Keratinocyte (primary cell): ENCODE data around the gene LARGE1. TPM values are rescaled to one million over a fixed set of nuclear protein-coding genes. Genes with fewer than 3 reads are reported as not detected.

Source experiments
- DNase-seq: peaks from one replicate; pipeline ENCODE4 v3.0.0-alpha.2; 2011; ENCODE audit warnings: low read depth, missing footprints, low spot score
- FAIRE-seq: peaks from 2 replicates; lab custom pipeline; 2011; peaks lifted over from hg19 to GRCh38; lab: Jason Lieb, UNC
- H2AFZ ChIP-seq: 2 replicates; pipeline ENCODE4 v1.6.0; 2012; ENCODE audit warnings: low read length, control low read depth, inconsistent platforms; ENCODE audit not compliant: control insufficient read depth
- H3K27ac ChIP-seq: 2 replicates; pipeline ENCODE4 v1.5.1; 2011; ENCODE audit warnings: low read length; ENCODE audit not compliant: control insufficient read depth, insufficient read depth
- H3K27me3 ChIP-seq: 3 replicates; pipeline ENCODE4 v1.6.0; 2011; ENCODE audit warnings: low read length; ENCODE audit not compliant: control insufficient read depth, insufficient read depth; ENCODE audit errors: extremely low read depth
- H3K36me3 ChIP-seq, 2 experiments: 2 replicates in 1 of 2; 3 replicates in 1 of 2; pipeline ENCODE4 v1.5.1; 2011; ENCODE audit warnings: low read length in 2 of 2, mild to moderate bottlenecking in 1 of 2; ENCODE audit not compliant: control insufficient read depth in 2 of 2, insufficient read depth in 2 of 2; ENCODE audit errors: extremely low read depth in 1 of 2
- H3K4me1 ChIP-seq: 3 replicates; pipeline ENCODE4 v1.5.1; 2011; ENCODE audit warnings: low read length; ENCODE audit not compliant: control insufficient read depth, insufficient read depth; ENCODE audit errors: extremely low read depth
- H3K4me2 ChIP-seq: 3 replicates; pipeline ENCODE4 v1.6.0; 2011; ENCODE audit warnings: low read depth, low read length; ENCODE audit not compliant: control insufficient read depth, insufficient read depth; ENCODE audit errors: extremely low read depth
- H3K4me3 ChIP-seq, 3 experiments: fragments of 200-600 bp in 1 of 3; sonication (generic) in 1 of 3; 2 replicates in 2 of 3; 3 replicates in 1 of 3; pipeline ENCODE4 v1.5.1; 2011 to 2016; ENCODE audit warnings: low read length in 3 of 3, mild to moderate bottlenecking in 3 of 3, control low read depth in 2 of 3, inconsistent platforms in 1 of 3, low read depth in 1 of 3, mixed read lengths in 1 of 3, mixed run types in 1 of 3, moderate library complexity in 1 of 3; ENCODE audit not compliant: control insufficient read depth in 2 of 3, insufficient read depth in 2 of 3; ENCODE audit errors: extremely low read depth in 1 of 3
- H3K79me2 ChIP-seq: 2 replicates; pipeline ENCODE4 v1.6.0; 2012; ENCODE audit warnings: low read length; ENCODE audit not compliant: control insufficient read depth, insufficient read depth
- H3K9ac ChIP-seq: 3 replicates; pipeline ENCODE4 v1.6.0; 2011; ENCODE audit warnings: low read length; ENCODE audit not compliant: control insufficient read depth, insufficient read depth; ENCODE audit errors: extremely low read depth
- H3K9me1 ChIP-seq: 3 replicates; pipeline ENCODE4 v1.6.0; 2011; ENCODE audit warnings: low read length; ENCODE audit not compliant: control insufficient read depth, insufficient read depth; ENCODE audit errors: extremely low read depth
- H3K9me3 ChIP-seq: 2 replicates; pipeline ENCODE4 v1.5.1; 2012; ENCODE audit warnings: low read depth, low read length; ENCODE audit not compliant: control insufficient read depth
- H4K20me1 ChIP-seq: 3 replicates; pipeline ENCODE4 v1.6.0; 2011; ENCODE audit warnings: low read length; ENCODE audit not compliant: control insufficient read depth, insufficient read depth; ENCODE audit errors: extremely low read depth
- CTCF ChIP-seq, 3 experiments: IDR thresholded peaks in 1 of 3; conservative IDR thresholded peaks in 1 of 3; optimal IDR thresholded peaks in 1 of 3; 2 replicates in 2 of 3; 3 replicates in 1 of 3; pipeline versions ENCODE3 to v1.5.1; 2011; ENCODE audit warnings: low read length in 3 of 3, mild to moderate bottlenecking in 3 of 3, moderate library complexity in 2 of 3, control low read depth in 1 of 3, inconsistent platforms in 1 of 3; ENCODE audit not compliant: insufficient read depth in 2 of 3; ENCODE audit errors: extremely low read depth in 1 of 3
- EZH2 ChIP-seq: IDR thresholded peaks from one replicate; pipeline ENCODE4 v1.6.1; 2012; ENCODE audit warnings: inconsistent platforms, mild to moderate bottlenecking, low read length, moderate library complexity
- dilution Hi-C: fragments of 300-500 bp; cut with MboI; formaldehyde crosslinking; loops from one replicate; pipeline ENCODE4 v1.7.0; 2020; ENCODE audit warnings: low sequenced_read_pairs; ENCODE audit not compliant: extremely low pct_ligation_motif_present
- polyA plus RNA-seq, 5 experiments: library from polyadenylated mRNA; depleted of rRNA in 3 of 5; stranded (reverse) in 3 of 5; stranded (forward) in 1 of 5; unstranded in 1 of 5; fragments of >200 nt; gene quantifications; 1 replicate in 1 of 5; 2 replicates in 3 of 5; 3 replicates in 1 of 5; pipeline versions ENCODE4 v1.2.1 to v1.2.3, GENCODE V29; 2011 to 2012; ENCODE audit warnings: missing spikeins in 2 of 5, low read depth in 1 of 5, low replicate concordance in 1 of 5

LARGE1 gene
- polyA plus RNA-seq, 1 donor (not counting 4 experiments of a cell fraction or from before 2014, with no cell fraction given) = 4.5 TPM

GRCh38 chr22:33746501-33746928 lies 173.8 kb downstream of the LARGE1 start:
- H3K27ac ChIP-seq = no peak overlapping the region
- H3K4me1 ChIP-seq = no peaks in the 10 kb centered on the region
- dilution Hi-C loops = no loop called here
- H3K27me3 ChIP-seq = no peaks in the 10 kb centered on the region
- no peaks in the 10 kb centered on the region for H4K20me1 ChIP-seq
- H3K79me2 ChIP-seq = no peaks in the 10 kb centered on the region
- H3K9me1 ChIP-seq = no peaks in the 10 kb centered on the region
- H3K9me3 ChIP-seq = no peaks in the 10 kb centered on the region
- no peak overlapping the region for H3K9ac ChIP-seq
- no peak overlapping the region for H3K4me3 ChIP-seq
- DNase-seq = no peak
- H3K4me2 ChIP-seq = no peak overlapping the region
- FAIRE-seq = no peak
- no peaks in the 10 kb centered on the region for H3K36me3 ChIP-seq
- no peak overlapping the region for H2AFZ ChIP-seq
- no peak for TF ChIP-seq EZH2
- no peak for TF ChIP-seq CTCF (optimal IDR thresholded peaks at IDR 0.05 in 1 of 3, IDR thresholded peaks at IDR 0.05 in 1 of 3, conservative IDR thresholded peaks at IDR 0.05 in 1 of 3; ENCODE audit: extremely low read depth in 1 of 3, insufficient read depth in 2 of 3, low read length in 3 of 3)

GRCh38 chr22:33745501-33745900 lies 174.8 kb downstream of the LARGE1 start:
- no peak overlapping the region for H3K27ac ChIP-seq
- no peak overlapping the region for H2AFZ ChIP-seq
- no peaks in the 10 kb centered on the region for H3K36me3 ChIP-seq
- H3K4me1 ChIP-seq = no peaks in the 10 kb centered on the region
- H3K4me3 ChIP-seq = no peak overlapping the region
- FAIRE-seq (no peak), DNase-seq (no peak)
- dilution Hi-C loops = no loop called here
- no peak for TF ChIP-seq EZH2
- no peak for TF ChIP-seq CTCF (optimal IDR thresholded peaks at IDR 0.05 in 1 of 3, IDR thresholded peaks at IDR 0.05 in 1 of 3, conservative IDR thresholded peaks at IDR 0.05 in 1 of 3; ENCODE audit: extremely low read depth in 1 of 3, insufficient read depth in 2 of 3, low read length in 3 of 3)
- H4K20me1 ChIP-seq = no peaks in the 10 kb centered on the region
- no peaks in the 10 kb centered on the region for H3K27me3 ChIP-seq
- no peaks in the 10 kb centered on the region for H3K9me1 ChIP-seq
- H3K4me2 ChIP-seq = no peak overlapping the region
- no peaks in the 10 kb centered on the region for H3K79me2 ChIP-seq
- H3K9ac ChIP-seq = no peak overlapping the region
- no peaks in the 10 kb centered on the region for H3K9me3 ChIP-seq
